Hepatocyte (in vitro differentiated cells): Measurements from ENCODE around the gene SP100.

Experiments used
- CTCF ChIP-seq: fragments of 200-600 bp; sonication (generic); IDR thresholded peaks from 2 replicates; pipeline ENCODE4 v1.5.1; 2016; ENCODE audit warnings: antibody characterized with exemption, mild to moderate bottlenecking; ENCODE audit not compliant: poor library complexity
- EZH2 ChIP-seq: fragments of 200-600 bp; sonication (generic); IDR thresholded peaks from 2 replicates; pipeline ENCODE4 v1.6.1; 2016; ENCODE audit warnings: antibody characterized with exemption, mild to moderate bottlenecking, borderline replicate concordance
- EZH2phosphoT487 ChIP-seq: fragments of 200-600 bp; sonication (generic); IDR thresholded peaks from one replicate; pipeline ENCODE4 v1.6.1; 2018; ENCODE audit warnings: antibody characterized with exemption, mild to moderate bottlenecking, low read depth, moderate library complexity; ENCODE audit not compliant: unreplicated experiment, severe bottlenecking

- TF ChIP-seq CTCF (no peak), EZH2phosphoT487 (no peak), EZH2 (no peak)
Measured at GRCh38 chr2:230569298-230569697, 153.3 kb downstream of the SP100 start.
